K562 (cell line): ENCODE measurements around the gene EOGT. TPM values are rescaled to one million over a fixed set of nuclear protein-coding genes. Genes with fewer than 3 reads are reported as not detected.

ENCODE experiments used
- ATAC-seq: fragments of 200-7000 bp; cut with Tn5 transposase; 3 replicates; pipeline ENCODE4 v1.9.1; 2020; ENCODE audit warnings: moderate library complexity
- BruUV-seq: library from RNA; stranded (reverse); fragments of 400-500 nt; replicated peaks from 2 replicates; lab custom pipeline; 2021; lab: Mats Ljungman, UMichigan
- CTCF ChIA-PET: fragments of 300-600 bp; formaldehyde crosslinking; extraction: SDS; loops from one replicate; lab custom pipeline; 2021; ENCODE audit warnings: low intra/inter-chr PET ratio; lab: Yijun Ruan, JAX
- POLR2A ChIA-PET: fragments of 300-600, 350-650 bp; sonication (Branson Sonifier 250); formaldehyde crosslinking; extraction: SDS; loops from one replicate; lab custom pipeline; 2021; ENCODE audit warnings: antibody characterized with exemption, inconsistent platforms; lab: Yijun Ruan, JAX
- DNase-seq, 4 experiments: peaks; one replicate each; pipeline versions ENCODE4 v3.0.0 to v3.0.0-alpha.2; 2011 to 2018; ENCODE audit warnings: low spot score in 3 of 4, mixed read lengths in 3 of 4; ENCODE audit errors: extremely low read depth in 1 of 4
- FAIRE-seq: peaks from 2 replicates; lab custom pipeline; 2011; peaks lifted over from hg19 to GRCh38; lab: Jason Lieb, UNC
- H2AFZ ChIP-seq: 2 replicates; pipeline ENCODE4 v1.6.0; 2011; ENCODE audit warnings: low read depth, low read length, control low read depth, inconsistent platforms
- H3K27ac ChIP-seq: fragments of 200-600 bp; 3 replicates; pipeline ENCODE4 v1.8.0; 2011; ENCODE audit warnings: low read depth, mild to moderate bottlenecking, control low read depth, inconsistent platforms, low read length, moderate library complexity, mixed read lengths; ENCODE audit errors: extremely low read depth
- H3K27me3 ChIP-seq, 2 experiments: fragments of 300-600 bp in 1 of 2; 2 replicates in 1 of 2; 3 replicates in 1 of 2; pipeline versions ENCODE4 v1.6.0 to v1.8.0; 2011; ENCODE audit warnings: inconsistent platforms in 2 of 2, low read length in 2 of 2, mild to moderate bottlenecking in 1 of 2, mixed read lengths in 1 of 2, moderate library complexity in 1 of 2; ENCODE audit not compliant: control insufficient read depth in 2 of 2, insufficient read depth in 2 of 2
- H3K36me3 ChIP-seq: fragments of 300-600 bp; 3 replicates; pipeline ENCODE4 v1.8.0; 2011; ENCODE audit warnings: mild to moderate bottlenecking, low read length, inconsistent platforms; ENCODE audit not compliant: control insufficient read depth, insufficient read depth
- H3K4me1 ChIP-seq, 2 experiments: fragments of 200-600 bp in 1 of 2; replicated peaks in 1 of 2; 2 replicates in 1 of 2; 3 replicates in 1 of 2; pipeline versions ENCODE4 v1.5.1 to v1.8.0; 2011; ENCODE audit warnings: inconsistent platforms in 2 of 2, low read length in 2 of 2, mild to moderate bottlenecking in 1 of 2, mixed read lengths in 1 of 2, moderate library complexity in 1 of 2; ENCODE audit not compliant: control insufficient read depth in 2 of 2, insufficient read depth in 2 of 2
- H3K4me2 ChIP-seq: 2 replicates; pipeline ENCODE4 v1.6.1; 2011; ENCODE audit warnings: low read length, control low read depth, inconsistent platforms, mixed read lengths; ENCODE audit not compliant: insufficient read depth
- H3K4me3 ChIP-seq: fragments of 200-600 bp; sonication (generic), shearing (Covaris generic); 2 replicates; pipeline ENCODE4 v1.5.1; 2016; ENCODE audit warnings: control low read depth, inconsistent platforms
- H3K79me2 ChIP-seq: fragments of 200-600 bp; 3 replicates; pipeline ENCODE4 v1.8.0; 2011; ENCODE audit warnings: low read length, inconsistent platforms; ENCODE audit not compliant: control insufficient read depth, insufficient read depth
- H3K9ac ChIP-seq, 2 experiments: 2 replicates each; pipeline versions ENCODE4 v1.6.0 to v1.6.1; 2011; ENCODE audit warnings: low read depth in 2 of 2, low read length in 2 of 2, control low read depth in 1 of 2, inconsistent platforms in 1 of 2, mild to moderate bottlenecking in 1 of 2, mixed read lengths in 1 of 2; ENCODE audit not compliant: insufficient read depth in 1 of 2
- H3K9me1 ChIP-seq: one replicate; pipeline ENCODE4 v1.6.0; 2011; ENCODE audit warnings: inconsistent platforms, mild to moderate bottlenecking, low read length, moderate library complexity; ENCODE audit not compliant: control insufficient read depth, insufficient read depth
- H3K9me3 ChIP-seq: replicated peaks from 2 replicates; pipeline ENCODE4 v1.5.1; 2011; ENCODE audit warnings: low read depth, low read length, inconsistent platforms; ENCODE audit not compliant: control insufficient read depth, insufficient read depth
- H4K20me1 ChIP-seq: replicated peaks from 2 replicates; pipeline ENCODE4 v1.6.1; 2011; ENCODE audit warnings: low read length, inconsistent platforms, mixed read lengths; ENCODE audit not compliant: control insufficient read depth, insufficient read depth
- KDM1A ChIP-seq, 2 experiments: fragments of 450-650 bp; IDR thresholded peaks; 2 replicates each; pipeline ENCODE4 v1.6.1; 2016; ENCODE audit warnings: mild to moderate bottlenecking in 2 of 2
- KDM2B ChIP-seq: fragments of 250-450 bp; sonication (Bioruptor Pico); IDR thresholded peaks from 2 replicates; pipeline ENCODE4 v1.8.0; 2021; ENCODE audit warnings: mild to moderate bottlenecking, moderate library complexity
- MCM3 ChIP-seq: fragments of 450-650 bp; IDR thresholded peaks from 2 replicates; pipeline ENCODE4 v1.6.1; 2016
- RBM25 ChIP-seq: fragments of 200-400 bp; formaldehyde crosslinking; IDR thresholded peaks from 2 replicates; pipeline ENCODE4 v1.6.1; 2018; ENCODE audit warnings: low read length, low read depth, moderate library complexity; ENCODE audit not compliant: severe bottlenecking
- XRCC5 ChIP-seq: fragments of 200-400 bp; formaldehyde crosslinking; IDR thresholded peaks from 2 replicates; pipeline ENCODE4 v1.6.1; 2017; ENCODE audit warnings: low read depth, mild to moderate bottlenecking, low read length
- ZC3H4 ChIP-seq: sonication (generic); formaldehyde crosslinking; IDR thresholded peaks from 2 replicates; pipeline ENCODE4 v1.9.0; 2021; ENCODE audit warnings: missing genetic modification reagents, borderline replicate concordance
- ZSCAN29 ChIP-seq: fragments of 450-650 bp; IDR thresholded peaks from 2 replicates; pipeline ENCODE4 v1.6.1; 2017
- WGBS: fragments of 100-300 bp; shearing (Covaris generic); methylation state at CpG from one replicate; pipeline ENCODE4 v1.1.6; 2016; ENCODE audit warnings: low coverage, mixed read lengths; ENCODE audit not compliant: insufficient coverage; ENCODE audit errors: missing lambda C conversion rate; 5-methylcytosine and 5-hydroxymethylcytosine counted together
- in situ Hi-C: fragments of 300-500 bp; cut with MboI; formaldehyde crosslinking; loops from 4 replicates; pipeline ENCODE4 v1.15.0; 2018; ENCODE audit warnings: inconsistent platforms, mixed read lengths
- intact Hi-C: fragments of 100-400 bp; cut with micrococcal nuclease; formaldehyde crosslinking; loops from 2 replicates; pipeline ENCODE4 v1.14.2; 2022
- polyA plus RNA-seq, 8 experiments: library from polyadenylated mRNA; depleted of rRNA in 4 of 8; stranded (reverse) in 5 of 8; unstranded in 3 of 8; fragments of >200 nt; fragmentation: Nextera tagmentation in 2 of 8; fragmentation: Illumina TruSeq in 1 of 8; extraction: Ambion mirVana in 2 of 8; extraction: Trizol in 1 of 8; gene quantifications; 2 replicates each; pipeline versions ENCODE4 v1.2.1 to v1.2.3, GENCODE V29; 2011 to 2014; ENCODE audit warnings: inconsistent platforms in 1 of 8, missing spikeins in 1 of 8
- total RNA-seq, 7 experiments: library from RNA; depleted of rRNA in 6 of 7; stranded (reverse); fragments of >200 nt in 6 of 7; fragmentation: Illumina TruSeq in 2 of 7; extraction: Trizol in 2 of 7; gene quantifications; 2 replicates each; pipeline versions ENCODE4 v1.2.1 to v1.2.3, GENCODE V29; 2011 to 2021; ENCODE audit warnings: low replicate concordance in 1 of 7
- TF ChIP-seq, protein P1 (sequence below): sonication (generic); formaldehyde crosslinking; IDR thresholded peaks from 2 replicates; pipeline ENCODE4 v1.8.0; 2022; ENCODE audit warnings: mild to moderate bottlenecking, missing genetic modification reagents

EOGT gene
- total and polyA plus RNA-seq, 9 of the 15 experiments (the other 6 are each of a cell fraction or from before 2014, with no cell fraction given), result 3.6 to 17.9 (median 7.4) TPM

DNA sequence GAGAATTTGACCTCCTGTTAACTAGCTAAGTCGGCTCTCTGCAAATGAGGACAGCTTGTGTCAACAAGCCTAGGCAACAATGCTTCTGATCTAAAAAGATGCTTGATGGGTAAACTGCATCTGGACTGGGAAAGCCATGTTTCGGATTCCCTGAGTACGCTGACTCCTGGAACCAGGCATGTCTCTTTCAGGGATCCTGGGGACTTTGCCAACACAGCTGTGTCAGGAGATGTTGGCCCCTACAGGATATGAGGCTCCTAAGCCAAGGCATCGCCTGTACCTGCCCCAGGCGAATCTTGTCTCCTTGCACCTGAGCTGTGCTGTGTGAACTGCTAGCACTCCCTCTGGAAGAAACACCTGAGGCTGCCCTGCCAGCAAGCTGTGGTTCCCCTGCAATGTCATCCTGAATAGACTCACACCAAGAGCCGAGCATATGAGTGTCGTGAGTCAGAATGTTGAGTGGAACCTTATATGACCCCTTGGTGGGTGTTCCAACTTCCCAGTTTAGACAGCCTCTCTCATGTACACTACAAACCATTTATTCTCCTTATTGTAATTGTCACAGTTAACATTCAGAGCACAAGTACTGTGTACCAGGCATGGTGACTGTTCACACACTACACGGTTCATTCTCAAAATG lies 17.0 kb downstream of the EOGT start (continued):
- TF ChIP-seq, protein P1, sequence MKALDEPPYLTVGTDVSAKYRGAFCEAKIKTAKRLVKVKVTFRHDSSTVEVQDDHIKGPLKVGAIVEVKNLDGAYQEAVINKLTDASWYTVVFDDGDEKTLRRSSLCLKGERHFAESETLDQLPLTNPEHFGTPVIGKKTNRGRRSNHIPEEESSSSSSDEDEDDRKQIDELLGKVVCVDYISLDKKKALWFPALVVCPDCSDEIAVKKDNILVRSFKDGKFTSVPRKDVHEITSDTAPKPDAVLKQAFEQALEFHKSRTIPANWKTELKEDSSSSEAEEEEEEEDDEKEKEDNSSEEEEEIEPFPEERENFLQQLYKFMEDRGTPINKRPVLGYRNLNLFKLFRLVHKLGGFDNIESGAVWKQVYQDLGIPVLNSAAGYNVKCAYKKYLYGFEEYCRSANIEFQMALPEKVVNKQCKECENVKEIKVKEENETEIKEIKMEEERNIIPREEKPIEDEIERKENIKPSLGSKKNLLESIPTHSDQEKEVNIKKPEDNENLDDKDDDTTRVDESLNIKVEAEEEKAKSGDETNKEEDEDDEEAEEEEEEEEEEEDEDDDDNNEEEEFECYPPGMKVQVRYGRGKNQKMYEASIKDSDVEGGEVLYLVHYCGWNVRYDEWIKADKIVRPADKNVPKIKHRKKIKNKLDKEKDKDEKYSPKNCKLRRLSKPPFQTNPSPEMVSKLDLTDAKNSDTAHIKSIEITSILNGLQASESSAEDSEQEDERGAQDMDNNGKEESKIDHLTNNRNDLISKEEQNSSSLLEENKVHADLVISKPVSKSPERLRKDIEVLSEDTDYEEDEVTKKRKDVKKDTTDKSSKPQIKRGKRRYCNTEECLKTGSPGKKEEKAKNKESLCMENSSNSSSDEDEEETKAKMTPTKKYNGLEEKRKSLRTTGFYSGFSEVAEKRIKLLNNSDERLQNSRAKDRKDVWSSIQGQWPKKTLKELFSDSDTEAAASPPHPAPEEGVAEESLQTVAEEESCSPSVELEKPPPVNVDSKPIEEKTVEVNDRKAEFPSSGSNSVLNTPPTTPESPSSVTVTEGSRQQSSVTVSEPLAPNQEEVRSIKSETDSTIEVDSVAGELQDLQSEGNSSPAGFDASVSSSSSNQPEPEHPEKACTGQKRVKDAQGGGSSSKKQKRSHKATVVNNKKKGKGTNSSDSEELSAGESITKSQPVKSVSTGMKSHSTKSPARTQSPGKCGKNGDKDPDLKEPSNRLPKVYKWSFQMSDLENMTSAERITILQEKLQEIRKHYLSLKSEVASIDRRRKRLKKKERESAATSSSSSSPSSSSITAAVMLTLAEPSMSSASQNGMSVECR (CRISPR knock-in tag), result no peak
- TF ChIP-seq ZSCAN29 (no peak), MCM3 (no peak), KDM2B (CRISPR knock-in tag) (no peak), XRCC5 (no peak), RBM25 (no peak)

- Histone ChIP-seq H3K9ac (no peak overlapping the region), H3K4me2 (no peak overlapping the region), H3K36me3 (peaks cover 29% of the 10 kb centered on the region; the same call in 2 of the 3 replicates), H3K4me3 (no peak overlapping the region), H3K9me1 (no peaks in the 10 kb centered on the region), H3K27me3 (no peaks in the 10 kb centered on the region), H3K4me1 (no peaks in the 10 kb centered on the region), H3K79me2 (no peaks in the 10 kb centered on the region), H2AFZ (no peak overlapping the region), H4K20me1 (no peaks in the 10 kb centered on the region), H3K9me3 (no peaks in the 10 kb centered on the region), H3K27ac (no peak overlapping the region)
- no peak for ATAC-seq
- in situ Hi-C loops, result no loop called here
- no peak for DNase-seq
- intact Hi-C loops, result no loop called here
- FAIRE-seq, result no peak
- ChIA-PET POLR2A (interaction anchor here (0.6 kb wide), 1 partner anchor 20 kb away, joined by 4 read pairs; no protein-coding TSS in a partner anchor), CTCF (no interaction called here)
- TF ChIP-seq ZC3H4 (CRISPR knock-in tag) (no peak), KDM1A (IDR thresholded peaks at IDR 0.05) (no peak)
- WGBS, result 92% methylated on average over 4 of the region's 4 CpGs
- no TSS peak for BruUV-seq
Measured at GRCh38 chr3:68988740-68989139, 24.7 kb downstream of the EOGT start.
